AG09309 (cell line): ENCODE data around the gene BFSP2.

Experiments
- DNase-seq: peaks from one replicate; pipeline ENCODE4 v3.0.0-alpha.2; 2010; ENCODE audit warnings: low read depth
- H3K4me3 ChIP-seq: 2 replicates; pipeline ENCODE4 v1.5.1; 2011; ENCODE audit warnings: mild to moderate bottlenecking, low read depth, low read length, moderate library complexity; ENCODE audit not compliant: control insufficient read depth
- TF ChIP-seq, protein P1 (sequence below): IDR thresholded peaks from 2 replicates; pipeline ENCODE4 v1.5.1; 2011; ENCODE audit warnings: mild to moderate bottlenecking, low read depth, low read length, inconsistent platforms; ENCODE audit not compliant: insufficient read depth, control insufficient read depth; ENCODE audit errors: missing control alignments

Gene BFSP2

DNA sequence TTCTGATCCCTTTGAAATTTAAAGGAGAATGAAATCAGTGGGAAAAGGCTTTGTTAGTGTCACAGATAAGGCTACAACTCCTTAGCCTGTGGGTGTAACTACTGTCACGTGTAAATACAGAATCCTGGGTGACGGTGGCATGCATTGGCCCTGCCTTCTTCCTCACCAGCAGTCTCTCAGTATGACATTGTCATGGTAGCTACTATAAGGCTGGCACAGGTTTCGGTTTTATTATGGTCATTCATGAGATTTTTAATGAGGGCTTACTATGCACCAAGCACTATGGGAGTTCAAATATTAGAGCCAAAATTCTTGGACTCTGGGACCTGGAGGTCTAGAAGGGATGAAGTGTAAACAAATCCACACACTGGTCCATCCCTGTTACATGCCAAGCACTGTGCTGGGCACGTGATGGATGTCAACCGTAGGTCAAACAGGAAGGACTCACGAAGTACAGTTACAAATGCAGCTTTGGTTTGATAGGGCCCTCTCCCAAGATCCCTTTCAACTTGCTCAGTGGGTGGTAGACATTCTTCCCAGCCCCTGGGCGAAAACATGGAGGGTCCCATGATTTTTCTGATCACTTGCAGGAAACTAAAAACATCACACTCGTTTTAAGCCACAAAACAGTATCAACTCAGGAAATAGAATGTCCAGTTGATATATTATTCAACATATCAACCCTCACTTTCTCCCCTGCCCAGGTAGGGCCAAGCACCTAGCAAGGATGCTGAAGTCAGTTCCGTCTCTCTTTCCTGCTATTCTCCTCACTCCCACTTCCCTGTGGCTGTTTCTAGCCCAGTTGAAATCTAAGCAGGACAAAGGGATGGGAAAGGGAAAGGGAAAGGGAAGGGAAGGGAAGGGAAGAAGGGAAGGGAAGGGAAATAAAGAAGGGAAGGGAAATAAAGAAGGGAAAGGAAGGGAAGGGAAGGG, 25.3 kb downstream of the BFSP2 start:
- DNase-seq, result no peak
- TF ChIP-seq, protein P1, sequence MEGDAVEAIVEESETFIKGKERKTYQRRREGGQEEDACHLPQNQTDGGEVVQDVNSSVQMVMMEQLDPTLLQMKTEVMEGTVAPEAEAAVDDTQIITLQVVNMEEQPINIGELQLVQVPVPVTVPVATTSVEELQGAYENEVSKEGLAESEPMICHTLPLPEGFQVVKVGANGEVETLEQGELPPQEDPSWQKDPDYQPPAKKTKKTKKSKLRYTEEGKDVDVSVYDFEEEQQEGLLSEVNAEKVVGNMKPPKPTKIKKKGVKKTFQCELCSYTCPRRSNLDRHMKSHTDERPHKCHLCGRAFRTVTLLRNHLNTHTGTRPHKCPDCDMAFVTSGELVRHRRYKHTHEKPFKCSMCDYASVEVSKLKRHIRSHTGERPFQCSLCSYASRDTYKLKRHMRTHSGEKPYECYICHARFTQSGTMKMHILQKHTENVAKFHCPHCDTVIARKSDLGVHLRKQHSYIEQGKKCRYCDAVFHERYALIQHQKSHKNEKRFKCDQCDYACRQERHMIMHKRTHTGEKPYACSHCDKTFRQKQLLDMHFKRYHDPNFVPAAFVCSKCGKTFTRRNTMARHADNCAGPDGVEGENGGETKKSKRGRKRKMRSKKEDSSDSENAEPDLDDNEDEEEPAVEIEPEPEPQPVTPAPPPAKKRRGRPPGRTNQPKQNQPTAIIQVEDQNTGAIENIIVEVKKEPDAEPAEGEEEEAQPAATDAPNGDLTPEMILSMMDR, result no peak
- H3K4me3 ChIP-seq, result no peak overlapping the region

- no peak for DNase-seq
- TF ChIP-seq, protein P1, result no peak
- H3K4me3 ChIP-seq, result no peak overlapping the region
These were observed 26.0 kb downstream of the BFSP2 start for GRCh38 chr3:133425898-133426297.

- DNase-seq, result peak; percentile 52
- H3K4me3 ChIP-seq, result no peak overlapping the region
- TF ChIP-seq, protein P1, result no peak
These were observed 26.9 kb downstream of the BFSP2 start for GRCh38 chr3:133426721-133427120.

GRCh38 chr3:133428552-133428951, 28.7 kb downstream of the BFSP2 start:
- TF ChIP-seq, protein P1, result no peak
- H3K4me3 ChIP-seq, result no peak overlapping the region
- DNase-seq, result no peak

DNA sequence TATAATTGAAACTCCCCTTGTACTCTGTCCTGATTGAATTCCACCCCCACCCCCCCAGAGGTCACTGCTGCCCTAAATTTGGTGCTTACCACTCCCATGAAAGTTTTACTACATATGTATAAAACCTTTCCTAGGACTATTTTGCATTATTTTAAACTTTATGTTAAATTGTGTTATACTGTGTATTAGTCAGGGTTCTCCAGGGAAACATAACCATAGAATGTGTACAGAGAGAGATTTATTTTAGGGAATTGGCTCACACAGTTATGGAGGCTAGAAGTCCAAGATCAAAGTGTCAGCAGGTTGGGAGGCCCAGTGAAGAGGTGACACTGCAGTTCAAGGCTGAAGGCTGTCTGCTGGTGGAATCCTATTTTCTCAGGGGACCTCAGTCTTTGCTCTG, 29.2 kb downstream of the BFSP2 start:
- TF ChIP-seq, protein P1, result no peak
- DNase-seq, result no peak
- no peak overlapping the region for H3K4me3 ChIP-seq

DNA sequence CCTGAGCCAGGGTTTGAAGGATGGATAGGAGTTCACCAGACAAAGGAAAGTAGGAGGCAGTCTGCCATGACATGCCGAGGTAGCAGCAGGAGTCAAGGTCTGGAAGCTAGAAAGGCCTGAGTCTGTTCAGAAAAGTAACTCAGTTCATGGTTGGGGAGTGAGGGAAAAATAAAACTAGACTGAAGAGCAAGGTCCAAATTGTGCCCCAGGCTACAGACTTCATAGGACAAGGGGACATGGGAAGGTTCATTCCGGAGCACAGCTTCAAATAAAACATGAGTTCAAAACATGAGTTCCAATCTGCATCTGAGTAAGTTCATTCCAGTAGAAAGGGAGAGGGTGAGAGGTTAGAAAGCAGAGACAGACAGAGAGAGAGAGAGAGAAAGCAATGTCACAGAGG, 39.7 kb downstream of the BFSP2 start:
- no peak for DNase-seq
- TF ChIP-seq, protein P1, result no peak
- no peak overlapping the region for H3K4me3 ChIP-seq
